HepG2 (cell line): ENCODE data around the gene SCFD2. TPM values are rescaled to one million over a fixed set of nuclear protein-coding genes. Genes with fewer than 3 reads are reported as not detected.

Experiments used
- CBX1 ChIP-seq: IDR thresholded peaks from one replicate; pipeline ENCODE4 v1.6.1; 2016; ENCODE audit warnings: antibody characterized with exemption, low read depth
- FLYWCH1 ChIP-seq: sonication (generic); formaldehyde crosslinking; IDR thresholded peaks from 2 replicates; pipeline ENCODE4 v1.8.1; 2023; ENCODE audit warnings: mild to moderate bottlenecking, missing genetic modification reagents
- HDAC2 ChIP-seq: sonication (generic); formaldehyde crosslinking; IDR thresholded peaks from 2 replicates; pipeline ENCODE4 v1.4.0; 2020; ENCODE audit warnings: missing genetic modification reagents
- KAT8 ChIP-seq: IDR thresholded peaks from 2 replicates; pipeline ENCODE4 v1.6.1; 2016; ENCODE audit warnings: missing genetic modification reagents, missing compliant biosample characterization
- KDM1A ChIP-seq: IDR thresholded peaks from 2 replicates; pipeline ENCODE4 v1.6.1; 2016; ENCODE audit warnings: missing compliant biosample characterization
- MIER3 ChIP-seq: IDR thresholded peaks from 2 replicates; pipeline ENCODE4 v1.6.1; 2016; ENCODE audit warnings: missing compliant biosample characterization, borderline replicate concordance
- PLRG1 ChIP-seq: fragments of 450-650 bp; conservative IDR thresholded peaks from 2 replicates; pipeline ENCODE4 v1.6.1; 2016
- PPARG ChIP-seq: conservative IDR thresholded peaks from 2 replicates; pipeline ENCODE4 v1.6.1; 2016; ENCODE audit warnings: missing biosample characterization, missing genetic modification reagents
- RARA ChIP-seq: IDR thresholded peaks from 2 replicates; pipeline ENCODE4 v1.6.1; 2016; ENCODE audit warnings: missing genetic modification reagents, missing compliant biosample characterization
- RBM22 ChIP-seq: fragments of 200-400 bp; formaldehyde crosslinking; optimal IDR thresholded peaks from 2 replicates; pipeline ENCODE3; 2017; ENCODE audit warnings: mild to moderate bottlenecking, low read length, moderate library complexity
- RFXAP ChIP-seq: sonication (generic); formaldehyde crosslinking; IDR thresholded peaks from 2 replicates; pipeline ENCODE4 v1.4.0; 2020; ENCODE audit warnings: missing genetic modification reagents, borderline replicate concordance
- SALL1 ChIP-seq: sonication (generic); formaldehyde crosslinking; IDR thresholded peaks from 2 replicates; pipeline ENCODE4 v1.8.0; 2022; ENCODE audit warnings: mild to moderate bottlenecking, missing genetic modification reagents
- ZEB1 ChIP-seq: IDR thresholded peaks from 2 replicates; pipeline ENCODE4 v1.6.1; 2012; ENCODE audit warnings: mild to moderate bottlenecking, low read depth, inconsistent platforms; ENCODE audit not compliant: insufficient replicate concordance
- ZNF3 ChIP-seq: IDR thresholded peaks from 2 replicates; pipeline ENCODE4 v1.7.0; 2017; ENCODE audit warnings: inconsistent platforms
- ZNF30 ChIP-seq: sonication (generic); formaldehyde crosslinking; IDR thresholded peaks from 2 replicates; pipeline ENCODE4 v1.5.0; 2020; ENCODE audit warnings: mild to moderate bottlenecking, missing genetic modification reagents
- ZNF383 ChIP-seq: sonication (generic); formaldehyde crosslinking; IDR thresholded peaks from 2 replicates; pipeline ENCODE4 v1.4.0; 2020; ENCODE audit warnings: missing genetic modification reagents, mild to moderate bottlenecking, borderline replicate concordance
- ZNF441 ChIP-seq: sonication (generic); formaldehyde crosslinking; IDR thresholded peaks from 2 replicates; pipeline ENCODE4 v1.7.0; 2021; ENCODE audit warnings: missing genetic modification reagents, borderline replicate concordance
- ZNF607 ChIP-seq: sonication (generic); formaldehyde crosslinking; IDR thresholded peaks from 2 replicates; pipeline ENCODE4 v1.5.1; 2020; ENCODE audit warnings: missing genetic modification reagents, mild to moderate bottlenecking, borderline replicate concordance
- ZNF7 ChIP-seq: IDR thresholded peaks from 2 replicates; pipeline ENCODE4 v1.6.1; 2016; ENCODE audit warnings: missing biosample characterization, missing genetic modification reagents
- ZNF720 ChIP-seq: sonication (generic); formaldehyde crosslinking; IDR thresholded peaks from 2 replicates; pipeline ENCODE4 v1.4.0; 2020; ENCODE audit warnings: missing genetic modification reagents
- polyA plus RNA-seq, 8 experiments: library from polyadenylated mRNA; depleted of rRNA in 3 of 8; stranded (reverse) in 7 of 8; unstranded in 1 of 8; fragments of >200 nt; fragmentation: Illumina TruSeq in 4 of 8; extraction: Trizol in 4 of 8; gene quantifications; 2 replicates each; pipeline versions ENCODE4 v1.2.1 to v1.2.3, GENCODE V29; 2011 to 2016; ENCODE audit warnings: low read depth in 4 of 8, missing spikeins in 1 of 8, mixed read lengths in 1 of 8; ENCODE audit not compliant: insufficient read depth in 1 of 8
- total RNA-seq, 5 experiments: library from RNA; depleted of rRNA; stranded (reverse); fragments of >200 nt; fragmentation: Illumina TruSeq; extraction: Trizol; gene quantifications; 2 replicates each; pipeline ENCODE4 v1.2.3, GENCODE V29; 2016; ENCODE audit warnings: low read depth in 1 of 5
- TF ChIP-seq, protein P1 (sequence below): sonication (generic); formaldehyde crosslinking; IDR thresholded peaks from 2 replicates; pipeline ENCODE4 v1.4.0; 2020; ENCODE audit warnings: low read depth, mild to moderate bottlenecking, missing genetic modification reagents
- TF ChIP-seq, protein P2 (sequence below): IDR thresholded peaks from 2 replicates; pipeline ENCODE4 v1.6.1; 2016; ENCODE audit warnings: control low read depth
- TF ChIP-seq, protein P3 (sequence below): sonication (generic); formaldehyde crosslinking; IDR thresholded peaks from 2 replicates; pipeline ENCODE4 v1.5.0; 2020; ENCODE audit warnings: mild to moderate bottlenecking, missing genetic modification reagents
- TF ChIP-seq, protein P4 (sequence below): sonication (generic); formaldehyde crosslinking; IDR thresholded peaks from 2 replicates; pipeline ENCODE4 v1.4.0; 2020; ENCODE audit warnings: missing genetic modification reagents

SCFD2 gene
- total and polyA plus RNA-seq, 2 of the 13 experiments (the other 11 are each of a cell fraction or from before 2014, with no cell fraction given): 4.6 to 15.6 TPM

DNA sequence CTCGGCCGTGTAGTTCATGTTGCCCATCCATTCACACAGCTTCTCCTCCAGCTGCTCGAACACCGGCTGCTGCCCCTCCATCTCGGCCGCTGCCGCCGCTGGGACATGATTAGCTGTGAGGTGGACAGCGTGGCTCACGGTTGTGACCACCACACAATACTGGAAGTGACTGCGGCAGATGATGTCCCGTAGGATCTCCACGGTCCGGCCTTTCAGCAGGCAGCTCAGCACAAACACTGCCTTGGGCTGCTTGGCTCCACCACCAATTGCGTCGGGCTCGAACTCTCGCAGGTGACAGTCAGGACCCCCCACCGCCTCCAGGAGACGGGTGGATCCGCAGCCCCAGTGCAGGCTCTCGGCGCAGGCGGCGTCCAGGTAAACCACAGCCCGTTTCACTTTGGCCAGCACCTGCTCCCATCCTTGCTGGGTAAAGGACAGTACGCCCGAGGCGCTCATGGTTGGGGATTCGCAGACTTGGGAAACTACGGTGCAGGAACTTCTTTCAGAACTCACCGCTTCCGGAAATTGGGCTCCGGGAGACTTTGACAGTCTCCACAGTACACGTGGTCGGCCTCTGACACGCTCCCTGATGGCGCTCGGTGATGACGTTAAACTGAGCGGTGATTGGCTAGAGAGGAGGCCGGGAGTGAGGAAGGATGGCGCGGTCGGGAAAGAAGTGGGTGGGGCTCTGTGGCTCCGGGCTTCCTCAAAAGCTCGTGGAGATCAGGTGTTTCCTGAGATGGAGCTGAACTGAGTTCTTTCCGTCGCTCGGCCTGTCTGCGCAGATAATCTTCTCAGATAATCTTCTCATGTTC, at the start of gene SCFD2 (continued):
- TF ChIP-seq ZNF30 (CRISPR knock-in tag) (no peak), CBX1 (no peak), ZNF441 (CRISPR knock-in tag) (peak; percentile 44; the same call in 1 of the 2 replicates), ZNF3 (no peak), HDAC2 (CRISPR knock-in tag) (peak; percentile 80; the same call in 1 of the 2 replicates), RFXAP (peak; percentile 54; the same call in 1 of the 2 replicates), PPARG (0 out of 2 replicates have a peak, but pooled peaks have one; percentile 31), RARA (no peak), SALL1 (CRISPR knock-in tag) (peak; percentile 79), FLYWCH1 (CRISPR knock-in tag) (no peak), RBM22 (no peak), ZNF7 (CRISPR knock-in tag) (no peak), MIER3 (no peak), ZNF720 (no peak), ZNF383 (no peak), PLRG1 (no peak), KDM1A (CRISPR knock-in tag) (no peak), ZNF607 (CRISPR knock-in tag) (peak; percentile 44; the same call in 1 of the 2 replicates), ZEB1 (no peak), KAT8 (peak; percentile 98)
- TF ChIP-seq, protein P1, sequence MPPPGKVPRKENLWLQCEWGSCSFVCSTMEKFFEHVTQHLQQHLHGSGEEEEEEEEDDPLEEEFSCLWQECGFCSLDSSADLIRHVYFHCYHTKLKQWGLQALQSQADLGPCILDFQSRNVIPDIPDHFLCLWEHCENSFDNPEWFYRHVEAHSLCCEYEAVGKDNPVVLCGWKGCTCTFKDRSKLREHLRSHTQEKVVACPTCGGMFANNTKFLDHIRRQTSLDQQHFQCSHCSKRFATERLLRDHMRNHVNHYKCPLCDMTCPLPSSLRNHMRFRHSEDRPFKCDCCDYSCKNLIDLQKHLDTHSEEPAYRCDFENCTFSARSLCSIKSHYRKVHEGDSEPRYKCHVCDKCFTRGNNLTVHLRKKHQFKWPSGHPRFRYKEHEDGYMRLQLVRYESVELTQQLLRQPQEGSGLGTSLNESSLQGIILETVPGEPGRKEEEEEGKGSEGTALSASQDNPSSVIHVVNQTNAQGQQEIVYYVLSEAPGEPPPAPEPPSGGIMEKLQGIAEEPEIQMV (CRISPR knock-in tag): no peak
- TF ChIP-seq, protein P2, sequence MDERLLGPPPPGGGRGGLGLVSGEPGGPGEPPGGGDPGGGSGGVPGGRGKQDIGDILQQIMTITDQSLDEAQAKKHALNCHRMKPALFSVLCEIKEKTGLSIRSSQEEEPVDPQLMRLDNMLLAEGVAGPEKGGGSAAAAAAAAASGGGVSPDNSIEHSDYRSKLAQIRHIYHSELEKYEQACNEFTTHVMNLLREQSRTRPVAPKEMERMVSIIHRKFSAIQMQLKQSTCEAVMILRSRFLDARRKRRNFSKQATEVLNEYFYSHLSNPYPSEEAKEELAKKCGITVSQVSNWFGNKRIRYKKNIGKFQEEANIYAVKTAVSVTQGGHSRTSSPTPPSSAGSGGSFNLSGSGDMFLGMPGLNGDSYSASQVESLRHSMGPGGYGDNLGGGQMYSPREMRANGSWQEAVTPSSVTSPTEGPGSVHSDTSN (CRISPR knock-in tag): no peak
- TF ChIP-seq, protein P3, sequence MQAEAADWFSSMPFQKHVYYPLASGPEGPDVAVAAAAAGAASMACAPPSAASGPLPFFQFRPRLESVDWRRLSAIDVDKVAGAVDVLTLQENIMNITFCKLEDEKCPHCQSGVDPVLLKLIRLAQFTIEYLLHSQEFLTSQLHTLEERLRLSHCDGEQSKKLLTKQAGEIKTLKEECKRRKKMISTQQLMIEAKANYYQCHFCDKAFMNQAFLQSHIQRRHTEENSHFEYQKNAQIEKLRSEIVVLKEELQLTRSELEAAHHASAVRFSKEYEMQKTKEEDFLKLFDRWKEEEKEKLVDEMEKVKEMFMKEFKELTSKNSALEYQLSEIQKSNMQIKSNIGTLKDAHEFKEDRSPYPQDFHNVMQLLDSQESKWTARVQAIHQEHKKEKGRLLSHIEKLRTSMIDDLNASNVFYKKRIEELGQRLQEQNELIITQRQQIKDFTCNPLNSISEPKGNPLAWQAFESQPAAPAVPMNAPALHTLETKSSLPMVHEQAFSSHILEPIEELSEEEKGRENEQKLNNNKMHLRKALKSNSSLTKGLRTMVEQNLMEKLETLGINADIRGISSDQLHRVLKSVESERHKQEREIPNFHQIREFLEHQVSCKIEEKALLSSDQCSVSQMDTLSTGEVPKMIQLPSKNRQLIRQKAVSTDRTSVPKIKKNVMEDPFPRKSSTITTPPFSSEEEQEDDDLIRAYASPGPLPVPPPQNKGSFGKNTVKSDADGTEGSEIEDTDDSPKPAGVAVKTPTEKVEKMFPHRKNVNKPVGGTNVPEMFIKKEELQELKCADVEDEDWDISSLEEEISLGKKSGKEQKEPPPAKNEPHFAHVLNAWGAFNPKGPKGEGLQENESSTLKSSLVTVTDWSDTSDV (CRISPR knock-in tag): no peak
- TF ChIP-seq, protein P4, sequence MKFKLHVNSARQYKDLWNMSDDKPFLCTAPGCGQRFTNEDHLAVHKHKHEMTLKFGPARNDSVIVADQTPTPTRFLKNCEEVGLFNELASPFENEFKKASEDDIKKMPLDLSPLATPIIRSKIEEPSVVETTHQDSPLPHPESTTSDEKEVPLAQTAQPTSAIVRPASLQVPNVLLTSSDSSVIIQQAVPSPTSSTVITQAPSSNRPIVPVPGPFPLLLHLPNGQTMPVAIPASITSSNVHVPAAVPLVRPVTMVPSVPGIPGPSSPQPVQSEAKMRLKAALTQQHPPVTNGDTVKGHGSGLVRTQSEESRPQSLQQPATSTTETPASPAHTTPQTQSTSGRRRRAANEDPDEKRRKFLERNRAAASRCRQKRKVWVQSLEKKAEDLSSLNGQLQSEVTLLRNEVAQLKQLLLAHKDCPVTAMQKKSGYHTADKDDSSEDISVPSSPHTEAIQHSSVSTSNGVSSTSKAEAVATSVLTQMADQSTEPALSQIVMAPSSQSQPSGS (CRISPR knock-in tag): peak; percentile 61; the same call in 1 of the 2 replicates
